Testis (tissue), 3 donors: ENCODE data around the gene DDX59. TPM values are rescaled to one million over a fixed set of nuclear protein-coding genes. Genes with fewer than 3 reads are reported as not detected.

Source experiments
- DNase-seq: peaks from one replicate; pipeline ENCODE4 v3.0.0-alpha.2; 2019
- H3K27ac ChIP-seq, 2 donors: fragments of 200-600 bp; sonication (generic); one replicate each; pipeline ENCODE4 v1.5.1; 2019
- H3K27me3 ChIP-seq: fragments of 200-600 bp; sonication (generic); one replicate; pipeline ENCODE4 v1.5.1; 2019
- H3K36me3 ChIP-seq: fragments of 200-600 bp; sonication (generic); one replicate; pipeline ENCODE4 v1.5.1; 2017; ENCODE audit warnings: low read depth; ENCODE audit errors: missing control alignments
- H3K4me1 ChIP-seq: fragments of 200-600 bp; sonication (generic); one replicate; pipeline ENCODE4 v1.5.1; 2019
- H3K4me3 ChIP-seq, 2 donors: fragments of 200-600 bp; sonication (generic); one replicate each; pipeline ENCODE4 v1.5.1; 2017 to 2019
- H3K9me3 ChIP-seq: fragments of 200-600 bp; sonication (generic); one replicate; pipeline ENCODE4 v1.5.1; 2017
- POLR2A ChIP-seq: fragments of 450-650 bp; IDR thresholded peaks from one replicate; pipeline ENCODE4 v1.6.1; 2017; ENCODE audit warnings: antibody characterized with exemption, mild to moderate bottlenecking, moderate library complexity
- WGBS, 2 donors: methylation state at CpG; one replicate each; pipeline ENCODE4 v1.1.5; 2018; 5-methylcytosine and 5-hydroxymethylcytosine counted together
- intact Hi-C: fragments of 100-400 bp; cut with DNase I; formaldehyde crosslinking; loops from one replicate; pipeline ENCODE4 v1.15.1; 2023; ENCODE audit warnings: low total_unique reads
- polyA plus RNA-seq: library from polyadenylated mRNA; stranded (reverse); fragments of 350-450 nt; fragmentation: Illumina TruSeq; extraction: RNeasy Lipid Tissue Mini Kit (QIAGEN cat#74804); gene quantifications from one replicate; pipeline ENCODE4 v1.2.3, GENCODE V29; 2014; ENCODE audit warnings: low read depth, low replicate concordance; ENCODE audit not compliant: insufficient read depth
- total RNA-seq, 2 donors: library from RNA; depleted of rRNA; stranded (reverse); fragments of >200 nt; gene quantifications; one replicate each; pipeline ENCODE4 v1.2.3, GENCODE V29; 2016
- TF ChIP-seq, protein P1 (sequence below), 3 experiments: fragments of 450-650 bp in 2 of 3; fragments of 200-600 bp in 1 of 3; sonication (generic) in 1 of 3; IDR thresholded peaks; one replicate each; pipeline ENCODE4 v1.5.1; 2016 to 2019; ENCODE audit warnings: antibody characterized with exemption in 3 of 3, mild to moderate bottlenecking in 2 of 3, moderate library complexity in 1 of 3

Gene DDX59
- total and polyA plus RNA-seq, 3 donors from 2014 or later, result 17.7 to 30.2 (median 24.1) TPM

DNA sequence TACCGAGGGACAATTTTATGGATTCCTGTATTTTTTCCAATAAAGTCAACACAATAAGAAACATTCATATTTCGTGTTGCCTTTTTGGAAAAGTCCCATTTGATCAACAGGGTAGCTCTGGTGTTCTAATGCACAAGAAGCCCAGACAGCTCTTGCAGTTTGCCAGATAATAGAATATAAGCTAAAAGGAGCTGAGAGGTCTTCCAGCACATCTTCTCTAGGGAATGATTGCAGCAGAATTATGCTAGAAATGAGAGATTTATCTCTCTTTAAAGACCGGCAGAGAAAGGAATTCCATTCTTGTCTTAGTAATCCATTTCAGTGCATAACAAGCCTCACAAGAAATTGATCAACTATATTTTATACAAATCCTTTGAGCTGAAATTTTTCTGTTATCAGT, 25.0 kb upstream of the DDX59 start:
- H3K9me3 ChIP-seq, result no peaks in the 10 kb centered on the region
- no peaks in the 10 kb centered on the region for H3K4me1 ChIP-seq
- DNase-seq, result no peak
- no peaks in the 10 kb centered on the region for H3K27me3 ChIP-seq
- intact Hi-C loops, result no loop called here
- no peak overlapping the region for H3K4me3 ChIP-seq
- TF ChIP-seq, protein P1, sequence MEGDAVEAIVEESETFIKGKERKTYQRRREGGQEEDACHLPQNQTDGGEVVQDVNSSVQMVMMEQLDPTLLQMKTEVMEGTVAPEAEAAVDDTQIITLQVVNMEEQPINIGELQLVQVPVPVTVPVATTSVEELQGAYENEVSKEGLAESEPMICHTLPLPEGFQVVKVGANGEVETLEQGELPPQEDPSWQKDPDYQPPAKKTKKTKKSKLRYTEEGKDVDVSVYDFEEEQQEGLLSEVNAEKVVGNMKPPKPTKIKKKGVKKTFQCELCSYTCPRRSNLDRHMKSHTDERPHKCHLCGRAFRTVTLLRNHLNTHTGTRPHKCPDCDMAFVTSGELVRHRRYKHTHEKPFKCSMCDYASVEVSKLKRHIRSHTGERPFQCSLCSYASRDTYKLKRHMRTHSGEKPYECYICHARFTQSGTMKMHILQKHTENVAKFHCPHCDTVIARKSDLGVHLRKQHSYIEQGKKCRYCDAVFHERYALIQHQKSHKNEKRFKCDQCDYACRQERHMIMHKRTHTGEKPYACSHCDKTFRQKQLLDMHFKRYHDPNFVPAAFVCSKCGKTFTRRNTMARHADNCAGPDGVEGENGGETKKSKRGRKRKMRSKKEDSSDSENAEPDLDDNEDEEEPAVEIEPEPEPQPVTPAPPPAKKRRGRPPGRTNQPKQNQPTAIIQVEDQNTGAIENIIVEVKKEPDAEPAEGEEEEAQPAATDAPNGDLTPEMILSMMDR (IDR thresholded peaks at IDR 0.05), result no peak
- TF ChIP-seq POLR2A, result no peak
- H3K36me3 ChIP-seq, result no peaks in the 10 kb centered on the region
- 57 to 61% methylated on average over 3 of the region's 3 CpGs for WGBS, 2 donors
- no peak overlapping the region for H3K27ac ChIP-seq

DNA sequence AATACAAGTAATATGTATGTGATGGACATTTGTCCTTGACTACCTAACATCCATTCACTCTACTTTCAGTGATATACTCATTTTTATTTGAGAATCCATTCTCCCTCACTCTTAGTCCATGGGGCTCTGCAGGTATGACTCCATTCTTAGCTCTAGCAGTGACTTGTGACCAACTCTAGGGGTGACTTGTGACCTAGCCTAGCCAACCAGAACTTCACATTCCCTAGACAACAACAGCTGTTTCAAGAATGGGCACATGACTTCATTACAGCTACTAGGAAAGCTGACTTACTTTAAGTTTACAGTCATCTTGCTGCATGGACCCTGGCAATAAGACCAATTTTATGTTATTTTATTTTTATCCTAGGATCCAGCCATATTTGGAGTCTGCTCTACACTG, 23.6 kb upstream of the DDX59 start:
- Histone ChIP-seq H3K27ac (no peak overlapping the region), H3K4me3 (no peak overlapping the region), H3K4me1 (no peaks in the 10 kb centered on the region), H3K27me3 (no peaks in the 10 kb centered on the region), H3K9me3 (no peaks in the 10 kb centered on the region), H3K36me3 (no peaks in the 10 kb centered on the region)
- TF ChIP-seq, protein P1 (IDR thresholded peaks at IDR 0.05), result no peak
- no peak for TF ChIP-seq POLR2A
- intact Hi-C loops, result no loop called here
- DNase-seq, result no peak

DNA sequence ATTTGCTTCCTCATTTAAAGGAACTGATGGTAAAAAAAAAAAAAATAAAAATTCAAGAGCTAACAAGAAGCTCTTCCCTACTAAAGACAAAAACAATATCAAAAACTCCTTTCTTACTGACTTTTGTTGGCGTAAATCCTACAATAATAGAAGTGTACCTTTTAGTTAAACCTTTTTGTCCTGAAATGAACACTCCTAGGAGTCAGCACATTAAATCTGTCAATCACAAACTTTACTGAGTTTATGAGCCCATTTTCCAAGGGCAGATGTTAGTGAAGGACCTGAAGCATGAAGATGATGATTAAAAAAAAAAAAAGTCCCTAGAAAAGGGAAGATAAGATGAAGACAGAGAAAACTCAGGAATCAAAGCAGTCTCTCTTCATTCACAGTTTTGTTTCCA, 22.6 kb upstream of the DDX59 start:
- no peaks in the 10 kb centered on the region for H3K36me3 ChIP-seq
- H3K27ac ChIP-seq, result no peak overlapping the region
- intact Hi-C loops, result no loop called here
- DNase-seq, result no peak
- TF ChIP-seq, protein P1 (IDR thresholded peaks at IDR 0.05), result no peak
- no peak for TF ChIP-seq POLR2A
- WGBS, 2 donors, result 85 to 96% methylated on average over 1 of the region's 1 CpG
- H3K27me3 ChIP-seq, result no peaks in the 10 kb centered on the region
- H3K4me1 ChIP-seq, result no peaks in the 10 kb centered on the region
- H3K9me3 ChIP-seq, result no peaks in the 10 kb centered on the region
- no peak overlapping the region for H3K4me3 ChIP-seq

DNA sequence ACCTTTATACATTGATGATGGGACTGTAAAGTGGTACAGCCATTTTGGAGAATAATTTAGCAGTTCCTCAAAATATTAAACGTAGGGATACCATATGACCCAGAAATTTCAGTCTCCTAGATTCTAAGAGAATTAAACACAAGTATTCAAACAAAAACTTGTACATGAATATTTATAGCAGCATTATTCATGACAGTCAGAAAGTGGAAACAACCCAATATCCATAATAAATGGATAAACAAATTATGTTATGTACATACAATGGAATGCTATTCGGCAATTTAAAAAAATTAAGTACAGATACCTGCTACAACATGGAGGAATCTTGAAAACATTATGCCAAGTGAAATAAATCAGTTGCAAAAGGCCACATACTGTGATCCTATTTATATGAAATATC, 16.9 kb upstream of the DDX59 start:
- intact Hi-C loops, result no loop called here

DNA sequence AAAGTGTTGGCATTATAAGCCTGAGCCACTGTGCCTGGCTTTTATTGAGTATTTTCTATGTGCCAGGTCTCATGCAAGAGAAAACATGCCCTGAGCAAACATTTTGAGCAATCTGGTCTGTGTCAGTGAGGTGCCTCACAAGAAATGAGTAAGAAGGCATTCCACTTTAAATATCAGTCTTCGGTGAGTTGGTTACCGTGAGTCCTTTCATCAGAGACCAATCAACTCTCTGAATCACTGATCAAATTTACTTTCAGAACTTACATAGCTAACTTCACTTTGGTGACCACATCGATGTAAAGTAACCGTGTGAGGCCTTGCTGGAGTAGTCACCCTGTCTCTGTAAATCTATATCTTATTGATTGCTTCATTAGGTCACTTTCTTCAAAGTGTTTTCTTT, 14.3 kb upstream of the DDX59 start:
- no peaks in the 10 kb centered on the region for H3K36me3 ChIP-seq
- no peak for TF ChIP-seq POLR2A
- 73 to 80% methylated on average over 4 of the region's 4 CpGs for WGBS, 2 donors
- intact Hi-C loops, result no loop called here
- no peaks in the 10 kb centered on the region for H3K27me3 ChIP-seq
- H3K27ac ChIP-seq, result no peak overlapping the region
- DNase-seq, result no peak
- no peak overlapping the region for H3K4me3 ChIP-seq
- no peaks in the 10 kb centered on the region for H3K4me1 ChIP-seq
- no peaks in the 10 kb centered on the region for H3K9me3 ChIP-seq

More for the DNA sequence above, 16.9 kb upstream of the DDX59 start:
- H3K27me3 ChIP-seq, result no peaks in the 10 kb centered on the region
- no peak overlapping the region for H3K4me3 ChIP-seq
- DNase-seq, result no peak
- H3K36me3 ChIP-seq, result no peaks in the 10 kb centered on the region
- no peak overlapping the region for H3K27ac ChIP-seq
- TF ChIP-seq POLR2A, result no peak
- TF ChIP-seq, protein P1 (IDR thresholded peaks at IDR 0.05), result no peak
- H3K4me1 ChIP-seq, result no peaks in the 10 kb centered on the region
- no peaks in the 10 kb centered on the region for H3K9me3 ChIP-seq
- 43 to 64% methylated on average over 2 of the region's 2 CpGs for WGBS, 2 donors
